ENCODE results near the gene PSMB7.

- no peak for TF ChIP-seq CTCF (IDR thresholded peaks at IDR 0.05)
- no peak for TF ChIP-seq POLR2A (IDR thresholded peaks at IDR 0.05)
Observed at GRCh38 chr9:124370896-124371582, 44.2 kb downstream of the PSMB7 start.

All from heart left ventricle (tissue), 13 donors.